GDM1 (cell line): ENCODE results near the gene PPP1R16B.
A peak's percentile ranks its signal among the peaks of the same experiment; 100 is the strongest.
"Not testable (repeated sequence)": the region's sequence is repeated elsewhere in the genome, so short reads cannot be mapped to it uniquely, and the experiment has no call there.

Experiments
- DNase-seq: peaks from one replicate; lab custom pipeline; 2025; lab: John Stamatoyannopoulos, UW

Gene PPP1R16B

GRCh38 chr20:38791940-38792339, 13.6 kb upstream of the PPP1R16B start:
- DNase-seq = no peak

GRCh38 chr20:38794057-38794456, 11.4 kb upstream of the PPP1R16B start:
- DNase-seq = not testable (repeated sequence)

GRCh38 chr20:38798266-38798665, 7.2 kb upstream of the PPP1R16B start:
- no peak for DNase-seq

- peak; percentile 61 for DNase-seq
Observed at GRCh38 chr20:38799203-38799602, 6.3 kb upstream of the PPP1R16B start.

- DNase-seq = no peak
Observed at GRCh38 chr20:38800882-38801281, 4.6 kb upstream of the PPP1R16B start.

- DNase-seq = no peak
Observed at GRCh38 chr20:38804221-38804620, 1.3 kb upstream of the PPP1R16B start.

GRCh38 chr20:38804682-38805501, 605 bp upstream of the PPP1R16B start:
- peak; percentile 96 for DNase-seq

- no peak for DNase-seq
Observed at GRCh38 chr20:38805958-38806854, 709 bp downstream of the PPP1R16B start.

GRCh38 chr20:38806855-38807655, 1.6 kb downstream of the PPP1R16B start:
- DNase-seq = no peak

GRCh38 chr20:38809942-38810341, 4.4 kb downstream of the PPP1R16B start:
- DNase-seq = no peak

- DNase-seq = no peak
Observed at GRCh38 chr20:38810926-38811630, 5.6 kb downstream of the PPP1R16B start.

- no peak for DNase-seq
Observed at GRCh38 chr20:38811769-38812168, 6.3 kb downstream of the PPP1R16B start.

- no peak for DNase-seq
Observed at GRCh38 chr20:38812182-38812581, 6.7 kb downstream of the PPP1R16B start.

- no peak for DNase-seq
Observed at GRCh38 chr20:38812709-38813573, 7.4 kb downstream of the PPP1R16B start.

- DNase-seq = not testable (repeated sequence)
Observed at GRCh38 chr20:38813574-38813962, 8.1 kb downstream of the PPP1R16B start.

GRCh38 chr20:38815446-38815845, 9.9 kb downstream of the PPP1R16B start:
- no peak for DNase-seq

- no peak for DNase-seq
Observed at GRCh38 chr20:38818113-38819065, 12.9 kb downstream of the PPP1R16B start.

- DNase-seq = no peak
Observed at GRCh38 chr20:38825571-38825900, 20.0 kb downstream of the PPP1R16B start.

GRCh38 chr20:38825901-38826625, 20.6 kb downstream of the PPP1R16B start:
- DNase-seq = no peak
